ENCODE measurements around the gene AP2A2.

GRCh38 chr11:910589-911030, 15.1 kb upstream of the AP2A2 start, which contains the start of gene CHID1:
- TF ChIP-seq CTCF (IDR thresholded peaks at IDR 0.05) (no peak), POLR2A (IDR thresholded peaks at IDR 0.05) (peak in 1 of 2 donors; percentile 10), POLR2AphosphoS5 (IDR thresholded peaks at IDR 0.05; ENCODE audit: insufficient read depth in 1 of 2, low read depth in 1 of 2) (no peak)

Measured in vagina (tissue), 2 donors.